T-cell (primary cell): ENCODE results near the gene CBX4. TPM values are rescaled to one million over a fixed set of nuclear protein-coding genes. Genes with fewer than 3 reads are reported as not detected.

Experiments used
- ATAC-seq, 4 experiments: fragments of 200-7000 bp in 3 of 4; fragments of 150-1000 bp in 1 of 4; cut with Tn5 transposase; replicated peaks in 1 of 4; 1 replicate in 3 of 4; 2 replicates in 1 of 4; pipeline ENCODE4 v1.10.0; 2021; ENCODE audit warnings: moderate library complexity in 3 of 4, mild to moderate bottlenecking in 2 of 4, moderate number of reproducible peaks in 1 of 4
- CTCF ChIA-PET, 2 donors: fragments of 300-600 bp; sonication (Branson Sonifier 250); formaldehyde crosslinking; loops; one replicate each; lab custom pipeline; 2022; ENCODE audit warnings: antibody characterized with exemption in 2 of 2; lab: Charles Lee
- POLR2A ChIA-PET, 2 donors: fragments of 300-600 bp; sonication (Branson Sonifier 250); formaldehyde crosslinking; loops; one replicate each; lab custom pipeline; 2022; ENCODE audit warnings: antibody characterized with exemption in 2 of 2; lab: Charles Lee
- DNase-seq, 35 experiments: peaks; one replicate each; pipeline versions ENCODE4 v3.0.0 to v3.0.0-alpha.2; 2013 to 2023
- H3K27ac ChIP-seq: one replicate; pipeline ENCODE4 v1.5.1; 2013; ENCODE audit warnings: low read length
- H3K27me3 ChIP-seq, 2 experiments: replicated peaks in 1 of 2; 1 replicate in 1 of 2; 2 replicates in 1 of 2; pipeline versions ENCODE4 v1.6.1 to v1.7.0; 2013; ENCODE audit warnings: low read length in 1 of 2, mixed read lengths in 1 of 2; ENCODE audit not compliant: control insufficient read depth in 2 of 2, insufficient read depth in 2 of 2; ENCODE audit errors: extremely low read depth in 1 of 2
- H3K36me3 ChIP-seq, 2 donors: 1 replicate in 1 of 2; 2 replicates in 1 of 2; pipeline versions ENCODE4 v1.6.1 to v1.7.0; 2013; ENCODE audit warnings: low read length in 1 of 2; ENCODE audit not compliant: control insufficient read depth in 2 of 2, insufficient read depth in 1 of 2; ENCODE audit errors: extremely low read depth in 1 of 2
- H3K4me1 ChIP-seq, 2 experiments: 1 replicate in 1 of 2; 2 replicates in 1 of 2; pipeline versions ENCODE4 v1.6.1 to v1.7.0; 2013; ENCODE audit warnings: low read length in 2 of 2, mixed read lengths in 1 of 2; ENCODE audit not compliant: insufficient read depth in 2 of 2, control insufficient read depth in 1 of 2; ENCODE audit errors: extremely low read depth in 1 of 2
- H3K4me3 ChIP-seq, 2 donors: 1 replicate in 1 of 2; 2 replicates in 1 of 2; pipeline versions ENCODE4 v1.5.1 to v1.7.0; 2013; ENCODE audit warnings: mild to moderate bottlenecking in 2 of 2, low read length in 1 of 2, moderate library complexity in 1 of 2; ENCODE audit not compliant: control insufficient read depth in 1 of 2; ENCODE audit errors: extremely low read depth in 1 of 2
- H3K9me3 ChIP-seq: 2 replicates; pipeline ENCODE4 v1.7.0; 2013
- H3K27ac Mint-ChIP-seq, 2 donors: one replicate each; pipeline ENCODE4 v1.8.0; 2020 to 2021; ENCODE audit warnings: mild to moderate bottlenecking in 2 of 2, mixed read lengths in 2 of 2
- H3K27me3 Mint-ChIP-seq, 2 donors: one replicate each; pipeline ENCODE4 v1.8.0; 2021 to 2022; ENCODE audit warnings: mixed read lengths in 2 of 2
- H3K36me3 Mint-ChIP-seq: one replicate; pipeline ENCODE4 v1.8.0; 2021; ENCODE audit warnings: mixed read lengths
- H3K4me1 Mint-ChIP-seq, 3 donors: one replicate each; pipeline ENCODE4 v1.8.0; 2020 to 2022; ENCODE audit warnings: mixed read lengths in 3 of 3, mild to moderate bottlenecking in 1 of 3
- H3K4me3 Mint-ChIP-seq, 3 donors: one replicate each; pipeline ENCODE4 v1.8.0; 2020 to 2022; ENCODE audit warnings: mild to moderate bottlenecking in 3 of 3, mixed read lengths in 3 of 3, moderate library complexity in 3 of 3
- H3K9me3 Mint-ChIP-seq, 3 donors: one replicate each; pipeline ENCODE4 v1.8.0; 2020 to 2022; ENCODE audit warnings: mixed read lengths in 3 of 3
- WGBS: methylation state at CpG from one replicate; pipeline ENCODE4 v1.1.5; 2013; ENCODE audit warnings: missing lambda C conversion rate; ENCODE audit not compliant: insufficient coverage; 5-methylcytosine and 5-hydroxymethylcytosine counted together
- total RNA-seq, 35 experiments: library from RNA in 6 of 35; stranded (reverse) in 6 of 35; fragments of 120-200 nt in 1 of 35; gene quantifications; one replicate each; pipeline versions ENCODE4 v1.2.1 to v1.2.4 and lab custom pipeline; 2013 to 2026

The CBX4 gene
- total RNA-seq, 5 donors from 2014 or later (not counting 1 experiment from before 2014, with no cell fraction given) = 63.2 to 138 (median 70.2) TPM

DNA sequence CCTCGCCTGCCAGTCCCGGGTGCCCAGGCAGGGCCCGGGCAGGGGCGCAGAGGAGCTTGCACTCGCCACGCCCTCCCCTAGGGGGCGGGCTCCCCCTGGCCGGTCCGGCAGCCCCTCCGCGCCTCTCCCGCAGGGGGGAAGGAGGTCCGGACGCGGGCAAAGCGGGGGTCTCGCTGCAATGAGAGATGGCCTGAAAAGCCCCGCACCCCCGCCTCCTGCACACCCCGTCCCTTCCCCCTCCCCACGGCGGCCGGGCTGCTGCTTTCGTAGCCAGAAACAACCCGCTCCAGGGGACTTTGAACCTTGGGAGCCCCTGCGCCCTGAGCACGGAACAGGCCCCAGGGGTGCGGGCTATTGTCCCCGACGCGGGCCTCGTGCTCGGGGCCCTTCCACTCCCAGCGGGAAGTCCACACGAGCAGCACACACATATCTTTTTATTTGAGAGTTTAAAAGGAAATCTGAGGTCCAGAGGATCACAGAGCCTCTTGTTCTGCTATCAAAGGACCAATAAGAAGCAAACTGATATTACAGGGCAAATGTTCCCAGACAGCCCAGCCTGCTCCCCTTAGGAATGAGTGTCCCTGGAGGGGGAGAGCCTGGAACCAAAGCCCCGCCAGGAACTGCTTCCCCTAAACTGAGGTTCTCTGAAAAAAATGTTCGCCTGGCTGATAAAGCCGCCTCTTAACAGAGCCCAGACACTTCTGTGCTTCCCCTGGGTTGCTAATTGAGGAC is 5.8 kb upstream of the CBX4 start:
- 7% methylated on average over 17 of the region's 38 CpGs for WGBS
- Mint-ChIP-seq H3K36me3 (no peaks in the 10 kb centered on the region), H3K9me3 (no peaks in the 10 kb centered on the region), H3K27ac (no peak overlapping the region), H3K27me3 (peaks cover 10 to 39% of the 10 kb centered on the region in 2 donors), H3K4me3 (peak overlapping the region in 2 of 3 donors; percentile 17 to 60), H3K4me1 (peaks cover 14 to 35% (median 25%) of the 10 kb centered on the region in 3 donors)
- H3K4me3 ChIP-seq = no peak overlapping the region
- POLR2A ChIA-PET = interaction anchor here in 1 of 2 donors (0.6 kb wide), 2 partner anchors 1009 to 1707 kb away, joined by 3 to 4 read pairs; no protein-coding TSS in a partner anchor
- H3K27me3 ChIP-seq = peaks cover 6 to 81% of the 10 kb centered on the region in 2 experiments
- no peaks in the 10 kb centered on the region for H3K9me3 ChIP-seq
- H3K27ac ChIP-seq = no peak overlapping the region
- CTCF ChIA-PET = interaction anchor here in 1 of 2 donors (0.5 to 1.6 kb wide), 2 partner anchors 48 to 94 kb away, joined by 3 read pairs; partner anchors contain the start of gene CBX8
- ATAC-seq (peak; percentile 51 to 64 (median 61)), DNase-seq (peak in 16 of 35 experiments; percentile 30 to 73 (median 45))
- no peaks in the 10 kb centered on the region for H3K36me3 ChIP-seq
- peaks cover 25 to 51% of the 10 kb centered on the region in 2 experiments for H3K4me1 ChIP-seq

DNA sequence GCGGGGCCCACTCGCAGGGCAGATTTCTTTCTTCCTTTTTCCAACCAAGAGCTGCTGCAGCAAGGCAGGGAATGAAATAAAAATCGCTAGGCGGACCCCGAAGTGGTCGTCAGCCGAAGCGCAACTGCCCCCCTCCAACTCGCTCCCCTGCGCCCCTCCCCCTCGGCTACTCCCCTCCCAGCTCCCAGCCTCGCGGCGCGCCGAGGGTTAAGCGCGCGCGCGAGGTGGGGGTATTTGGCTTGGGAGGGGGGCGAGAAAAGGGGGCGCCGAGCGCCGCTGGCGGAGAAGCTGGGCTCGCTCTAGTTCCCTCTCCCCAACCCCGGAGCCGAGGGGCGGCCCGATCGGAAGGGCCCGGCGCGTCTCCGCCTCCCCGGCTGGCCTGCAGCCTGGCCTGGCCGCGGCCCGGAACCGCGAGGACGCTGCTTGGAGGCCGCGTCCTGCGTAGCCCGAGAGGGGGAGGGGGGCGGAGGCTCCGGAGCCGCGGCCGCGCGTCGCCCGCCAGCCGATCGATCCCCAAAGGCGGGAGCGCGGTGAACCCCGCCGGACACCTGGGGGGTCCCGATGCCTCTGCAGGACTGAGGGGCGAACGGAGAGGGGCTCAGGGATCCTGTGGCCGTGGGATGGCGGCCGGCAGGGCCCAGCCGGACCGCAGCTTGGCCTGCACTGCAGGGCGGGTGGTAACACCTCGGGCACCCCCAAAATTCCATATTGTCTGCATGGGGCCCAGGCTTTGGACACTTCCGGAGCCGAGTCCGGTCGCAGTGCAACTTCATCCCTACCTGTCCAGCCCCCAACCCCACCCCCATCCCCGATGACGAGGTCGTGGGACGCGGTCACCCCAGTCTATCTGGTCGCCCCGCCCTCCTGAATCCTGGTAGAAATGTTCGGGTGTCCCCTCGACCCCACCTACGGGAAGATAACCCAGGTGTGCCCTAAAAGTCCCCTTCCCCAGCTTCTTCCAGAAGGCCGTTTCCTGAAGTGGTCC is 4.9 kb upstream of the CBX4 start:
- no peak for DNase-seq
- WGBS = 2% methylated on average over 60 of the region's 89 CpGs
- peak overlapping the region; percentile 28 to 44 for H3K4me3 ChIP-seq

GRCh38 chr17:79843474-79843815 is 4.2 kb upstream of the CBX4 start:
- ATAC-seq (no peak), DNase-seq (peak in 2 of 35 experiments; percentile 37 to 56)
- H3K4me3 ChIP-seq = peak overlapping the region; percentile 28 to 71
- H3K27me3 Mint-ChIP-seq = peaks cover 9 to 37% of the 10 kb centered on the region in 2 donors
- ChIA-PET CTCF (interaction anchor here (0.6 to 1.3 kb wide), 2 partner anchors 30 to 97 kb away, joined by 5 to 7 read pairs; no protein-coding TSS in a partner anchor), POLR2A (no interaction called here)
- peaks cover 30 to 57% of the 10 kb centered on the region in 2 experiments for H3K4me1 ChIP-seq
- no peaks in the 10 kb centered on the region for H3K9me3 ChIP-seq
- peak overlapping the region in 1 of 2 donors; percentile 44 for H3K27ac Mint-ChIP-seq
- H3K27ac ChIP-seq = no peak overlapping the region
- no peaks in the 10 kb centered on the region for H3K36me3 Mint-ChIP-seq
- H3K36me3 ChIP-seq = no peaks in the 10 kb centered on the region
- under 1% methylated on average over 39 of the region's 39 CpGs for WGBS
- H3K4me1 Mint-ChIP-seq = peaks cover 14 to 36% (median 26%) of the 10 kb centered on the region in 3 donors
- peaks cover 6 to 77% of the 10 kb centered on the region in 2 experiments for H3K27me3 ChIP-seq
- no peaks in the 10 kb centered on the region for H3K9me3 Mint-ChIP-seq
- H3K4me3 Mint-ChIP-seq = peak overlapping the region; percentile 69 to 97 (median 81)

More for the DNA sequence above, 4.9 kb upstream of the CBX4 start:
- no peaks in the 10 kb centered on the region for H3K36me3 Mint-ChIP-seq
- H3K27me3 Mint-ChIP-seq = peaks cover 10 to 41% of the 10 kb centered on the region in 2 donors
- peak overlapping the region in 1 of 2 donors; percentile 44 for H3K27ac Mint-ChIP-seq
- H3K4me1 Mint-ChIP-seq = peaks cover 14 to 36% (median 26%) of the 10 kb centered on the region in 3 donors
- Histone ChIP-seq H3K27me3 (peaks cover 6 to 83% of the 10 kb centered on the region in 2 experiments), H3K36me3 (no peaks in the 10 kb centered on the region), H3K4me1 (peaks cover 30 to 57% of the 10 kb centered on the region in 2 experiments), H3K9me3 (no peaks in the 10 kb centered on the region), H3K27ac (no peak overlapping the region)
- ATAC-seq = no peak
- ChIA-PET POLR2A (interaction anchor here in 1 of 2 donors (0.6 kb wide), 1 partner anchor 1706 kb away, joined by 4 read pairs; no protein-coding TSS in a partner anchor), CTCF (interaction anchor here in 1 of 2 donors (0.7 kb wide), 1 partner anchor 95 kb away, joined by 3 read pairs; no protein-coding TSS in a partner anchor)
- no peaks in the 10 kb centered on the region for H3K9me3 Mint-ChIP-seq
- H3K4me3 Mint-ChIP-seq = peak overlapping the region; percentile 69 to 97 (median 81)

GRCh38 chr17:79842656-79843473 is 3.6 kb upstream of the CBX4 start:
- peak in 3 of 35 experiments; percentile 29 to 61 (median 36) for DNase-seq

DNA sequence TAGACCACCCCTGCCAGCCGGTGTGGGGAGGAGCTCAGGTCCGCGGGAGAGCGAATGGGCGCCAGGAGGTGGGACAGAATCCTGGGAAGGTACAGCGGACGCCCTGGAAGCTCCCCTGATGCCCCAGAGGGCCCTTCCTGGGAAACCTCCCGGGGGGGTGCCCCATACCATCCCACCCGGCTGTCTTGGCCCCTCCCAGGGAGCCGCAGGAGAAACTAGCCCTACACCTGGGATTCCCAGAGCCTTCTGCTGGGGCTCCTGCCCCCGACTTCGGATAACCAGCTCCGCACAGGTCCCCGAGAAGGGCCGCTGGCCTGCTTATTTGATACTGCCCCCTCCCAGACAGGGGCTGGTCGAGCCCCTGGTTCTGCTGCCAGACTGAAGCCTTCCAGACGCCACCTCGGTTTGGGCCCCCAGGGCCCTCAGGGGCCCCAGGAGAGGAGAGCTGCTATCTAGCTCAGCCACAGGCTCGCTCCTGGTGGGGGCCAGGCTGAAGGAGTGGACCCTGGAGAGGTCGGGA is 3.0 kb upstream of the CBX4 start:
- Histone ChIP-seq H3K4me3 (peak overlapping the region; percentile 6 to 71), H3K4me1 (peaks cover 34 to 68% of the 10 kb centered on the region in 2 experiments), H3K27me3 (peaks cover 6 to 72% of the 10 kb centered on the region in 2 experiments), H3K27ac (no peak overlapping the region), H3K36me3 (peaks cover 0 to 2% of the 10 kb centered on the region in 2 donors), H3K9me3 (no peaks in the 10 kb centered on the region)
- peak overlapping the region; percentile 52 to 97 (median 65) for H3K4me3 Mint-ChIP-seq
- H3K27ac Mint-ChIP-seq = peak overlapping the region in 1 of 2 donors; percentile 46
- WGBS = 5% methylated on average over 19 of the region's 20 CpGs
- peaks cover 4% of the 10 kb centered on the region for H3K36me3 Mint-ChIP-seq
- no peaks in the 10 kb centered on the region for H3K9me3 Mint-ChIP-seq
- ATAC-seq = no peak
- peak in 1 of 35 experiments; percentile 13 for DNase-seq
- CTCF ChIA-PET = interaction anchor here in 1 of 2 donors (0.8 to 1.3 kb wide), 2 partner anchors 37 to 96 kb away, joined by 3 to 7 read pairs; no protein-coding TSS in a partner anchor
- peaks cover 4 to 31% of the 10 kb centered on the region in 2 donors for H3K27me3 Mint-ChIP-seq
- H3K4me1 Mint-ChIP-seq = peaks cover 14 to 47% (median 29%) of the 10 kb centered on the region in 3 donors
- POLR2A ChIA-PET = interaction anchor here in 1 of 2 donors (0.7 kb wide), 1 partner anchor 154 kb away, joined by 3 read pairs; no protein-coding TSS in a partner anchor

More at GRCh38 chr17:79842656-79843473, 3.6 kb upstream of the CBX4 start:
- ATAC-seq = no peak
- peaks cover 14 to 42% (median 29%) of the 10 kb centered on the region in 3 donors for H3K4me1 Mint-ChIP-seq
- peaks cover 6 to 76% of the 10 kb centered on the region in 2 experiments for H3K27me3 ChIP-seq
- peaks cover 4% of the 10 kb centered on the region for H3K36me3 Mint-ChIP-seq
- WGBS = 3% methylated on average over 54 of the region's 66 CpGs
- peak overlapping the region; percentile 6 to 71 for H3K4me3 ChIP-seq
- no peaks in the 10 kb centered on the region for H3K9me3 Mint-ChIP-seq
- H3K27me3 Mint-ChIP-seq = peaks cover 4 to 33% of the 10 kb centered on the region in 2 donors
- no peaks in the 10 kb centered on the region for H3K9me3 ChIP-seq
- ChIA-PET POLR2A (interaction anchor here in 1 of 2 donors (0.7 kb wide), 1 partner anchor 154 kb away, joined by 3 read pairs; no protein-coding TSS in a partner anchor), CTCF (interaction anchor here (0.6 to 1.3 kb wide), 3 partner anchors 31 to 97 kb away, joined by 3 to 7 read pairs (median 5); no protein-coding TSS in a partner anchor)
- H3K4me3 Mint-ChIP-seq = peak overlapping the region; percentile 52 to 97 (median 65)
- peaks cover 33 to 61% of the 10 kb centered on the region in 2 experiments for H3K4me1 ChIP-seq
- H3K27ac Mint-ChIP-seq = no peak overlapping the region
- no peak overlapping the region for H3K27ac ChIP-seq
- no peaks in the 10 kb centered on the region for H3K36me3 ChIP-seq
